Superior temporal gyrus (tissue), 1 donor: Measurements from ENCODE around the gene IGLL5.

Source experiments
- DNase-seq: peaks from one replicate; pipeline ENCODE4 v3.0.0-alpha.2; 2016; ENCODE audit errors: extremely low spot score

Gene IGLL5

DNA sequence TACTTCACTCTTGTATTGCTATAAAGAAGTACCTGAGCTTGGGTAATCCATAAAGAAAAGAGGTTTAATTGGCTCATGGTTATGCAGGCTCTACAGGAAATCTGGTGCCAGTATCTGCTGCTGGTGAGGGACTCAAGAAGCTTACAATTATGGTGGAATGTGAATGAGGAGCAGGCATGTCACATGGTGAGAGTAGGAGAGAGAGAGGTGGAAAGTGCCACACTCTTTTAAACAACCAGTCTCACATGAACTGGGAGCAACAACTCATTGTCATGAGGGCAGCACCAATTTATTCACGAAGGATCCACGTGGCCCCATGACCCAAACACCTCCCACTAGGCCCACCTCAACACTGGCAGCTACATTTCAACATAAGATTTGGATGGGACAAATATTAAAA, 24.6 kb upstream of the IGLL5 start:
- DNase-seq, result no peak

DNA sequence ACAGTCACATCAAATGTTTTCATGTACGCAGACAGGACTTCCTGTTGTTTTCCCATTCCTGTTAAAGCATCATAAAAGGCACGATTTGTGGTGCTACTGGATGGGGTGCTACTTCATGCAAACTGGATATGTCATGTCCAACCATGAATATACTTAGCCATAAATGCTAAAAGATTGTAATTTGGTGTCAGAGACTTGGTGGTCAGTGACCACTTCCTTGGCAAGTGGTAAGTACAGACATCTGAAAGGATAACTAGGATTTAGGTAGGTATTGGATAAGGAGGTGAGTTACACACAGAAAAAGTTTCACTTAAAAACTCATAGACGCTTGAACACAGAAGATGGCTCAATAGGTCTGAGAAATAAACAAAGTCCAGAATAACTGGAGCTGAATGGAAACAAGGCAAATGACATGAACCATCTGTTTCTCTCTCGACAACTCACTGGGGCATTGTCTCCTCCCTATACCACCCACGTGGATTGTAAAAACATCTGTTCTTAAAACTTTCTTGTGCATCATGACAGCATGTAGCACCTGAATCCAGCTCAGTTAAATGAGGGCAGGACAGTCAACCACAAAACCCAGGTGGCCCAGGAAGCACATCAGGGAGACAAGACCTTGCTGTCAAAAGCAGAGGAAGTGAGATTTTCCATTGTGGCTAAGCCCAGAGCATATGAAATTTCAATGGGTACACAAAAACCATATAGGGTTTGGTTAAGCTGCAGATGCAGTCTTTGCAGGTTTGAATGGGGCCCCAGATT, 22.1 kb upstream of the IGLL5 start:
- DNase-seq, result no peak

DNA sequence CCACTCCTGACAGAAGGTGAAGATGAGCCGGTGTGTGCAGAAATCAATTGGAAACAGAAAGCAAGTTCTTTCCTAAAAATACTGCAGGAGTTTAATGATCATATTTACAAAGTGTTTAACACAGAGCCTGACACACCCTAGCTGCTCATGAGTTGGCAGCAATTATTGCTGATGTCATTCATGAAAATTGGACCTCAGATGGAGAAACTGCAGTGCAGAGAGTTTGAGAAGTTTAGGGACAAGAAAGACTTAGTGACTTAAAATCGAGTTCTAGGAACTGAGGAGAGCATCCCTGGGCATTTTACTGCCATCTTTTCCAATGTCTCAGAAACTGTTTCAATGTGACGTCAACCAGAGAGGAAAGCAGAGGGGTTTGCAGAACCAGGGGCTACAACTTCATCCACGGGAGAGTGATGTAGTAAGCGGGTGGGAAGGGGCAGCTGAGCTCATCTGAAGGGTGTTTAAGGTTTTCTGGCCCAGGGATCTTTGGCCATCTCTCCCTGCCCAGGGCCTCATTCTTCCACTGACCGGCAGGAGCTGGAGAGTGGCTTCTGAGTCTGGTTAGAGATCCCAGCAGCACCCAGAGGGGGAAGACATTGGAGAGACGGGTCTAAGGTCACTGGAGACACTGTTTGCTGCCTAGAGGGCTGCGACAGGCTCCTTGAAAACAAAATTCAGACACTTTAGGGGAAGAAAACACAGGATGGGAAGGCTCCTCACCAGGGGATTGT, 21.1 kb upstream of the IGLL5 start:
- no peak for DNase-seq

DNA sequence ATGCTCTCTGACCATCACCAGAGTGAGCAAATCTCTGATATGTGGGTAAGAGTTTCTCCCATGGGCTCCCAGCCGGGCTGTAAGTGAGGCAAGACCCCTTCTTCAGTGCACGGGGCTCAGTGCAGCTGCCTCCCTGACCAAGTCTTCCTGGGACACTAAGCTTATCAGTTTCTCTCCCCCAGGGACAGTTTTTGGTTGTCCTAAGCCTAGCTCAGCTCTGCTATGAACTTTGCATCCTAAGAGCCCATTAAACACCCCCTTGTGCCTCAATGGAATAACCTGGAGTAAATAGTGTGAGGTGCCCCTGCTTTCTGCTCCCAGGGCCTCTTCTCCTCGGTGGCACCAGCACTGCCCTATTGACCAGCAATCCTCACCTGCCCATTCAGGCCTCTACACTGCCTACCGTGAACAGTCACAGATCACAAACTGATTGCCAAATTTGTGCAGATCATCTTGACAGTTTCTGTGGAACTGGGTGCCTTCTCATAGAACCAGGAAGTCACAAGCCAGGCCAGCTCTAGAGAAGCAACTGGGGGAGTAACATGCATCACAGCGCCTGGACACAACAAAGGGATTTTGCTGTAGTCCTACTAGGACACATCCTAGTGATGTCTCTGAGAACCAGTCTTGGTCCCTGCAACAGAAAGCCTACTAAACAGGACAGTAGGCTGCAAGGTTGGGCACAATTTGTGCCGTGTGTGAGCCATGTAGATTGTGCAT, 19.5 kb upstream of the IGLL5 start:
- DNase-seq, result no peak

DNA sequence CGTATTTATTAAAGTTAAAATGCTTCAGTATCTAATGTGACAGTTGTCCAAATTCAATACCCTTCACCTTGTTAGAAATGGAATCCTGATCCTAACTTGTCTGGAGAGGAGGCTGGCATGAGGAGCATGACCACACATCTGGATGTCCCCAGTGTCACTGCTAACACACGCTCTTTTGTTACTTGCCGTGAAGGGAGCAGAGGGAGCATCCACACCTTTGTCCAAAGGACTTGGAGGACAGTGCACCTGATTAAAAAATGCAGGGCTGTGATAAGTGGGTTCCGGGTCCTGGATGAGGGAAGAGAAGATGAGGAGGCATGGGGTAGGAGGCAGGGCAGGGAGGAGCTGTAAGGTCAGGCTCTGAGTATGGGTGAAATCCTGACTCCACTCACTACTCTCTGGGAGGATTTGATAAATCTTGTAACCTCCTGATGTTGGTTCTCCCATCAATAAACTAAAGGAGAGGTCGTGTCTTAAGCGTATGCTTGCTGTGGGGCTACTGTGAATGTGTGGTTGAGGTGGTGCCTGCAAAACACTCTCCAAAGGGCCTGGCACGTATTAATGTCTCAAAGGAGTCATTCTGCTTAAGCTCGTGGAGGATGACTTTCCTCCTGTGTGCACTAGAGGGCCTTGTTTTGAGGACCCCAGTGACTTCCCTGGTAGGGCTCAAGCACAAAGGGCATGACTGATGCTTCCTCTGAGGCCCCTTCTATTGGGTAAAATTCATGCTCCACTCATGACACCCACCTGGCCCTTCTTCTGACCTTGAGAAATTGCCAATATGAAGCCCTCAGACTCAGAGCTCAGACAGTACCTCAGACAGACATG, 16.8 kb upstream of the IGLL5 start:
- DNase-seq, result no peak

DNA sequence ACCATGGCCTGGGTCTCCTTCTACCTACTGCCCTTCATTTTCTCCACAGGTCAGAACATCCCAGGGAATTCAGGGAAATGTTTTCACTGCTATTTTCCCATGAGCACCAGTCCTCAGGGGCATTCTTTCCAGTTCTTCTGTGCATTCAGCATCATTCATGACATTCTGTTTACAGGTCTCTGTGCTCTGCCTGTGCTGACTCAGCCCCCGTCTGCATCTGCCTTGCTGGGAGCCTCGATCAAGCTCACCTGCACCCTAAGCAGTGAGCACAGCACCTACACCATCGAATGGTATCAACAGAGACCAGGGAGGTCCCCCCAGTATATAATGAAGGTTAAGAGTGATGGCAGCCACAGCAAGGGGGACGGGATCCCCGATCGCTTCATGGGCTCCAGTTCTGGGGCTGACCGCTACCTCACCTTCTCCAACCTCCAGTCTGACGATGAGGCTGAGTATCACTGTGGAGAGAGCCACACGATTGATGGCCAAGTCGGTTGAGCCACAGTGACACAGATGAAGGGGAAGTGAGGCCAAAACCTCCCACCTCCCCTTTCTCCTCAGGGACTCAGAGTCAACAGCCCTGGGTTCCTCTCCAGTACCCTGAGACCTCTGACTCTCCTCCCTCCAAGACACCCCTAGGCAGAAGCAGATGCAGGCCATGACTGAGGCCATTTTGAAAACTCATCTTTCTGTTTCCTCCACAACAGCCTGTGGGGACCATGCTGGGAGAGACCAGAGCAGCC, 15.9 kb upstream of the IGLL5 start:
- DNase-seq, result no peak

DNA sequence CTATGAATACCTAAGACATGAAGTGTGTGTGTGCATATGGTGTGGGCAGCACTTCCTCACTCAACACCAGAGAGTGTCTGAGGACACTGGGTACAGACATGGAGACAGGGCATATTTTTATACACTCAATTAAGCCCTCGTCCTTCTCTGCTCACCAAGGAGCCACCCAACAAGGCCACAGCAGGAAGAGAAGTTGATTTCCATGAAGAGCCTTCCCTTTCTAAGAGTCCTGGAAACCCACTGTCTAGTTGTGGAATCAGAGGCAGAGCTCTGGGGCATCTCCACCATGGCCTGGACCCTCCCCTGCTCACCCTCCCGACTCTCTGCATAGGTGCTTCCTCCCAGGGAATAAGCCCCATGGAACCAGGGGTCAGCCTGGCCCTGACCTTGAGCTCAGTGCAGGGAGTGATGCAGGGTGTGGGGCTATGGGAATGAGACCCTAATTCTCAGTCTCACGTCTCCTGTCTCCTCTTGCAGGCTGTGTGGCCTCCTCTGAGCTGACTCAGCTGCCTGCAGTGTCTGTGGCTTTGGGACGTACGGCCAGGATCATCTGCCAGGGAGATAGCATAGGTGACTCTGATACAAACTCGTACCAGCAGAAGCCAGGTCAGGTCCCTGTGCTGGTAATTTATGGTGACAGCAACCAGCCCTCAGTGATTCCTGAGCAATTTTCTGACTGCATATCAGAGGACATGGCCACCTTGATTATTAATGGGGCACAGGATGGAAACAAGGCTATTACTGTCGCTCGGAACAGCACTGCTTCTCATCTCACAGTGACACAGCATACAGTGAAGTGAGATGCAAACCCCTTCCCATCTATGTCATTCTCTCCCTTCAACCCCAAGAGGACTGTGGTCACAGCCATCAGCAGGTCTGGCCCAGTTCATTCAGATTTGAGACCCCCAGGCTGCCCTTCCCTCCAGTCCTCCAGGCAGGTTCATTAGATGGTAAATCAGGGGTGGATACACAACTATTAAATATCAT, 14.6 kb upstream of the IGLL5 start:
- no peak for DNase-seq

DNA sequence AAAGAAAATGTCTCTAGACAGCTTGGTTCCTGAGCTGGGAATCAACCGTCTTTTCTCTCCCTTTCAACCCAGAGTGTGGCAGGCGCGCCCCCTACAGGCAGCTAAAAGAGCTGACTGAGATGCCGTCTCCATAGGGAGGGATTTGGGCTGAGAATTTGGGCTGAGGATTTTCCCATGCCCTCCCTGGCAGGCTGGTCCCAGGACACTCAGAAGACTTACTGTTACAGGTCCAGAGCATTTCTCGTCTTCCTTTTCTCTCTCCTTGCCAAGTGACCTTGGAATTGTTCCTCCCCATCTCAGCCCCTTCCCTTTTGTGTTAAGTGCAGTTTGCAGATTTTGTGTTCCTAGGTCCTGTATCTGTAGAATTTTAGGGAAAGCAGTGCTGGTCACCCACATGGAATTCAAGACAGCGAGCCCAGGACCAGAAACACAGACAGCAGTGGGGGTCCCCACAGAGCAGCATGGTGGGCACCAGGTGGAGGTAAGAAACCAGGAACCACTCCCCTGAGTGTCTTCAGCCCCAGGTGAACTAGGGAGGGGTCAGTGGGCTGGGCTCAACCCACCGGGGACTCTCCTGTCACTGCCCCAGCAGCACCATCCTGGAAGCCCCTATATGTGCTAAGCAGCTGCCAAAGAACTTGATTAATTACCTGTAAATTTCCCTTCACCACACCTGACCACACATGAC, 9.9 kb upstream of the IGLL5 start:
- peak; percentile 50 for DNase-seq

DNA sequence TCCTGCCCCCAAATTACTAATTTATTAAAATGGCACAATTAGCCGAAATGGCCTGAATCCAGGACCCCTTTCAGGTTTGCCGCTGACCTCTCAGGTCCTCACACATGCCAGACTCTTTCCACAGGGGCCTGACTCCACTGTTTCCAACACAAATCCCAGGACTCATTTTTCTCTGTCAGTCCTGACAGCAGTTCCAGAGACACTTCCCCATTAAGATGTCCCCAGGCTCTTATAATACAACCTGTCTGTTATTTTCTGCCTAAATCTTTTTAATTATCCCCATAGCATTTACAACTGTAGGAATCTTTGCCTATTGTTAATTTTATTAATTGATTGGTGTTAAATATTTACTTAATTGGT, 9.4 kb upstream of the IGLL5 start:
- no peak for DNase-seq

DNA sequence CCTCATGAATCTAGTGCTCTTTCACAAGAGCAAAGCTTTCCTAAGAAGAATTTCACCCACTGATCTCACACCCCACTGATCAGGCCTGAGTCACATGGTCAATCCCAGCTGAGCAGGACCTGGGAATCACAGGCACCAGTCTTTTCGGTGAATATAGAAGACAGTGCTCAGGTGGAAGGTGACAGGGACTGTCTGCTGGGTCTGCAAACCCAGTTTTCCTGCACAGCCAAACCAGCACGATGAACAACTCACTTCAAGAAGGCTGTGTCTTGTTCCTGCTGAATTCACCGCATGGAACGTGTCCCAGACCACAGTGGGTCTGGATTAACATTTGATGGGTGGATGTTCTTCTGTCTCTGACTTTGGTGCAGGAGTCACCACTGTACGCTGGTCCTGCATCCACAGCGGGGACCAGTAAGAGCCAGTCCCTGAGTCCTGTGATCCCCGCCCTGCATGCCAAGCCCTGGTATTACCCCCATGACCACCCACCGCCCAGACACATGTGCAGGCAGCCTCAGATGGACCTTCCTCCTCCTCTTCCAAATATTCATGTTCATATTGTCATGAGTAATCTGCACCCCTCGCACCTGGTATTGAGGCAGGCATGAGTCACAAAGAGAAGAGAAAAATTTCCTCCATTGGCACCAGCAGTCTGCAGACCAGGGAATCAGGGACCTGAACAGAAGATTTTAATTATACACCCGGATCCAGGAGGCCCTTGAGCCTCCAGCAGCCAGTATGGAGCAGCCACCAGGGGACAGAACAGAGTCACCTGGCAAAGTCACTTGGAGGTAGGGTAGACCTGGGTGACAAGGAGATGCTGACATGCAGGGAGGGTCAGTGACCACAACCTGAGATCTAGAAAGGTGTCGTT, 8.6 kb upstream of the IGLL5 start:
- DNase-seq, result no peak

DNA sequence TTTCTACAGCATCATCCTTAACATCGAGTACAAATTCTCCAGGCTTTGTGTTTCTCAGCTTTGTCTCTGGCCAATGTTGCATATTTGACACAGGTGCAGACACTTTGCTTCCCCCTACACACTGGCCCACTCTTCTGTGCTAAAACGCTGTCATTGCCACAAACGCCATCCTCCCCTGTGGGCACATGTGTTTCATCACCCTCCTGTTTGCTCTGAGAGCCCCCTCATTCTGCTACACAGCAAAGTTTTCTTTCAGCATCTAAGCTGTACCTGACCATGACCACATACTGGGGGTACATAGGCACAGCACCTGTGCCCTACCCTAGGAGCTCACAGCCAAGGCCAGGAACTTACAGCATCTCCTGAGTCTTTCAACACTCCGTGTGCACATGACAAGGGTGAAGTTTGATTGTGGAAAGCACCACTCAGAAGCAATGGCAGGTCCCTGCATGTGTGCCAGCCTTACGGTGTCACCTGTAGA, 7.9 kb upstream of the IGLL5 start:
- DNase-seq, result no peak

DNA sequence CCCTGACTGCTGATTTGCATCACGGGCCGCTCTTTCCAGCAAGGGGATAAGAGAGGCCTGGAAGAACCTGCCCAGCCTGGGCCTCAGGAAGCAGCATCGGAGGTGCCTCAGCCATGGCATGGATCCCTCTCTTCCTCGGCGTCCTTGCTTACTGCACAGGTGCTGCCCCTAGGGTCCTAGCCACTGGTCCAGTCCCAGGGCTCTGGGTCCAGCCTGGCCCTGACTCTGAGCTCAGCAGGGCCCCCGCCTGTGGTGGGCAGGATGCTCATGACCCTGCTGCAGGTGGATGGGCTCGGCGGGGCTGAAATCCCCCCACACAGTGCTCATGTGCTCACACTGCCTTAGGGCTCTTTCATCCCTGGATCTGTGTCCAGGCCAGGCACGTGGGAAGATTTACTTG, 7.0 kb upstream of the IGLL5 start:
- DNase-seq, result no peak

DNA sequence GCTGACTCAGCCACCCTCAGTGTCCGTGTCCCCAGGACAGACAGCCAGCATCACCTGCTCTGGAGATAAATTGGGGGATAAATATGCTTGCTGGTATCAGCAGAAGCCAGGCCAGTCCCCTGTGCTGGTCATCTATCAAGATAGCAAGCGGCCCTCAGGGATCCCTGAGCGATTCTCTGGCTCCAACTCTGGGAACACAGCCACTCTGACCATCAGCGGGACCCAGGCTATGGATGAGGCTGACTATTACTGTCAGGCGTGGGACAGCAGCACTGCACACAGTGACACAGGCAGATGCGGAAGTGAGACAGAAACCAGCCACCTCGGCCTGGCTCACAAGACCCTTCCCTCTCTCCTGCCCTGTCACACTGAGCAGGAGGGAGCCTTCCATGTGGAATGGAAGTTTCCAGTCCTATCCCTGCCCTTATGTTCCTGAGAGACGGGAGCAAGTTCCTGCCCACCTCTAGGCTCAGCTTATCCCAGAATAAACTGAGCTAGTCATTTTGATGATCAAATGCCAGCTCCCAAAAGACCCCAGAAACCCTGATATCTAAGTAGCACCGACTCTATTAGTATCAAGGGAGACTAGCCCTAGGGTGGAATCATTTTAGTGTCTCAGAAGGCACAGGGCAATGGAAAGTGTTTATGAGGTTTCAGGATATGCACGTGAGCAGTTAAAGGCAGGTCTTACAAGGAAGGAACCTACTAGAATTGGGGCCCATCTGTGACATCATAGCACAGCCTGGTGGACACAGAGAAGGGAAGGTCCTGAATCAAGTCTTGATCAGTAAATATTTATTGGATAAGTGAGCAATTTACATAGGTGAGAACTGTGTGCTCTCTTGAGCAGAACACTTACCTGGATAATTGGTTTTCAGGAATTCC, 6.3 kb upstream of the IGLL5 start:
- no peak for DNase-seq

DNA sequence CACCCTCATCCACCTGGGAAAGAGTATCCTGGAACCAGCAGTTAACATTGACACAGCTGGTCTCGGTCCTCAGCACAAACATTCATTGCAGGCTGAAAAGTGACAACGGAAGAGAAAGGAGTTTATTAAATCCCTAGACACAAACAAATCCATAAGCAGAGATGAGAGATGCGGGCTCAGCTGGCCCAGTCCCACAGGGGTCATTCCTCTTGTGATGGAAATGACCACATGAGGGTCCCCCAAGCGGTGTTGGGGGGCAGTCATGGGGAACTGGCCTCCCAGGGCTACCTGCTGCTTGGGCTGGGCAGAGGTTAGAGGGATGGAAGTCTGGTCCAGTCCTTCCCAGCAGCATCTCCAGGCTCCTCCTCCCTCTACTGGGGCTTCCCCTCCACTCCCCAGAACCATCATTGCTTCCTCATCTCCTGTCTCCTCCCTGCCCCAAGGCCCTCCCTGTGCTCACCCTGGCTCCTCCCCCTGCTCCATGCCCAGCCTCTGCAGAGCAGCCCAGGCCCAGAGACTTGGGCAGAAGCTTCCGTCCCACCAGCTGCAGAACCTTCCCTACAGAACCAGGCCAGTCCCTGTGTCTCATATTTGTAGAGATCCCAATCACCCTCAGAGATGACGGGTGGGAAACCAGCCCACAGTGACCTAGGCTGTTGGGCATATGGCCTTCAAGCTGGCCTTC, 5.4 kb upstream of the IGLL5 start:
- no peak for DNase-seq

DNA sequence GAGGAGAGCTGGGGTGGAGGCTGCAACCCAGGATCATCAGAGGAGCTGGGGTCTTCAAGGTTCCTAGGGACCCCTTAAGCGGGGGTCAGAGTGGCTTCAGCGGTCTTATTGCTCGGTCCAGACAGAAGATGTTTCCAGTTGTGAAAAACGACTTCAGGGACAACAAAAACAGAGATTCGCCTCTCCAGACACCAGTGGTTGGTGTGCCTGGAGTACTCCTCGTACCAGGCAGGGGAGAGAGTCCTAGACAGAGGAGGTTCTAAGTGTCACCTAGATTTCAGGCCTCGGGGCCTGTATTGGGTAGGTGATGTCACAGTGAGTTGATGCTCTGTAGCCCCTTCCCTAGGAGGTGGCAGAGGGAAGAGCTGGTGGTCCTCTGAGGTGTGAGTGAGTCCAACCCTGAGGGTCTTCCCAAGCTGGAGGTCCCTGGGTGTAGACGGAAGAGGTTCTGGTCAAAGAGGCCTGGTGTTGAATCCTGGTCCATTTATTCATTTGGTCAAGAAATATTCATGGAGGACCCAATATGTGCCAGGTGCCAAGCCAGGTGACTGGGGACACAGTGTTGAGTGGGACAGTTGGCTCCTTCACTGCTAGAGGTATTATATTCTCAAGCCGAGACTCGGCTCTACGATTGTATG, 4.4 kb upstream of the IGLL5 start:
- DNase-seq, result no peak
